Uterine smooth muscle cell (primary cell): Measurements from ENCODE around the gene DYNC2I2. TPM values are rescaled to one million over a fixed set of nuclear protein-coding genes. Genes with fewer than 3 reads are reported as not detected.

ENCODE experiments used
- total RNA-seq: library from RNA; depleted of rRNA; stranded (reverse); fragments of >200 nt; gene quantifications from 2 replicates; pipeline ENCODE4 v1.2.3, GENCODE V29; 2014

Gene DYNC2I2
- total RNA-seq, result 52.7 and 113 TPM in 2 replicates

DNA sequence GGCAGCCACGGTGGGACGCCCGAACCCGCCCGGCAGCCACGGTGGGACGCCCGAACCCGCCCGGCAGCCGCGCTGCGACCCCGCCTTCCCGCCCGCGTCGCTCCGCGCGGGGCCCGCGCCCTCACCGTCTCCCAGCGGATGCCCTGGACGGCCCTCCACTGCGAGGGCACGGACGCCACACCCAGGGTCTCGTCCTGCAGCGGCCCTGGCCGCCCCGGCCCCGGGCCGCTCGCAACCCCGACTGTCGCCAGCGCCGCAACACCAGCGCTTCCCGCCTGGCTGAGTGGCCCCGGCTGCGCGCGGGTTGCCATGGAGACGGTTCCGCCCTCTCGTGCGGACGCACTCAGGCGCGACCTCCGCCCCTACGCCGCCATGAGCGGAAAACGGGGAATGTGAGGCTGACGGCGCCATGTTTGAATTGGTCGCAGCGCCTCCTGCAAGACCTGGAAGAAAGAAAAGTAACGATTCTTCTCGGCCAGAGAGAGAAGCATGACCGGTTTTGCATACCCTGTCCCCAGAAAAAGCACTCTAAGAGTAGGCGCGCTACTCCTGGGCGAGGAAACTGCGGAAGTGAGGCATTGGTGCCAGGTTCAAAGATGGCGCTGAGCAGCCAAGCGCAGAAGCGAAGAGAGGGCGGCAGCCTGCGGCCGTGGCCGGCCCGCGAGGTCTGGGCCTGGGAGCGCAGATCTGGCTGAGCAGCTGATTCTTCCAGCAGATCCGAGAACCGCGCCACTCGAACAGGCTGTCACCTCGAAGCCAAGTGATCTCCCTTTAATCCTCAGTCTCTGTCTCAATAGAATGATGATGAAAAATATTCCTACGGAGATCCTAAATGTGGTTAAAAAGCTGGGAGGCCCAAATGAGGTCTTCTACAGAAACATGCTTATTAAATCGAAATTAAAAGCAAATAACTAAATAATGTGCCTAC is at the start of gene DYNC2I2:
TSS of gene DYNC2I2 (minus strand) at position 432 of the 928 bp plus-strand sequence. CDS start at position 311, 121 bp downstream.

GRCh38 chr9:128702445-128702948 is 45.9 kb upstream of the DYNC2I2 start, which contains the start of gene PKN3:
PKN3 (plus strand) TSS chr9:128702503; CDS start chr9:128702916, 413 bp downstream.

DNA sequence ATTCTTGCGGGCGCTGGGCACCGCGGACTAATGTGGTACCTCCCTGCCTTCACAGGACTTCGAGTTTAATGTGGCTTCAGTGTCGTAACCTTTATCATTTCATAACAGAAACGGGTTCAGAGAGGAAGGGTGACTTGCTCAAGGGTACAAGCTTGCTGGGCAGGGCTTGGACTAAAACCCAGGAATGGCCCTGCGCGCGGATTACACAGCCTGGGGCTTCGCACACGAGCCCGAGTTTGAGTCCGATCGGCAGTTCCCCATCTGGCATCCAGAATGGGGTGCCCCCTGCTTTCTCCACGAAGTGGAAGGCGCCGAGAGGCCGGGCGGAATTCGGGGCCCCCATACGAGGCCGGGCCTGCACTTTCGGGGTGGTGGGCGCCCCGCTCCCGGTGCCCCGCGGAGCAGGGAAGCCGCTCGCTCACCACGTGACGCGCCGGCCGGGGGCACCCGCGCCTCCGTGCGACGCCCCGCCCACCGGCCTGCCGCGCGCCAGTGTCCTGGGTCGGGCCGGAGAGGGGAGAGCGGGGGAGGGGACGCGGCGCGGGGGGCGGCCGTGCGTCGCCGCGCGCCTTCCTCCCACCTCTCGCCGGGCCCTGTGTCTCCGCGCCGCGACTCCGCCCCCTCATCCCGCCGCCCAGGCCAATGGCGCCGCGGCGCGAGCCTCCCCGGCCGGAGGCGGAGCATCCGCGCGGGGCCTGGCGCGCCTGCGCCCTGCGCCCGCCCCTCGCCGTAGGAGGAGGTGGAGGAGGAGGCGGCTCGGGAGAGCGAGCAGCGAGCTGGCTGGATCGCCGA is 32.0 kb upstream of the DYNC2I2 start, which contains the start of gene SET:
TSS of gene SET (plus strand) at position 722 of the 792 bp plus-strand sequence. CDS start 361 bp downstream, outside the sequence.

Other genes with a start within 250 kb of the DYNC2I2 start
- gene CERCAM, start 236.0 kb downstream of the DYNC2I2 start, total RNA-seq, result 57.0 and 125 TPM in 2 replicates
- gene ODF2, start 200.8 kb downstream of the DYNC2I2 start, total RNA-seq, result 36.2 and 63.7 TPM in 2 replicates
- 31.9 and 42.6 TPM in 2 replicates for gene GLE1, start 152.1 kb downstream of the DYNC2I2 start, total RNA-seq
- 323 and 344 TPM in 2 replicates for gene SPTAN1, start 104.3 kb downstream of the DYNC2I2 start, total RNA-seq
- gene SET, start 32.4 kb upstream of the DYNC2I2 start, total RNA-seq, result 571 and 611 TPM in 2 replicates
- gene PKN3, start 45.7 kb upstream of the DYNC2I2 start, total RNA-seq, result 1.5 and 4.0 TPM in 2 replicates
- gene ZDHHC12, start 67.3 kb upstream of the DYNC2I2 start, total RNA-seq, result 29.1 and 42.5 TPM in 2 replicates
- gene ZER1, start 115.1 kb upstream of the DYNC2I2 start, total RNA-seq, result 20.8 and 23.6 TPM in 2 replicates
- gene TBC1D13, start 130.4 kb upstream of the DYNC2I2 start, total RNA-seq, result 11.4 and 13.8 TPM in 2 replicates
- gene ENDOG, start 161.7 kb upstream of the DYNC2I2 start, total RNA-seq, result 20.9 and 48.4 TPM in 2 replicates
- gene SPOUT1, start 172.9 kb upstream of the DYNC2I2 start, total RNA-seq, result 19.5 and 20.2 TPM in 2 replicates
- gene KYAT1, start 225.1 kb upstream of the DYNC2I2 start, total RNA-seq, result 12.2 and 13.4 TPM in 2 replicates
- gene LRRC8A, start 225.3 kb upstream of the DYNC2I2 start, total RNA-seq, result 29.1 and 36.1 TPM in 2 replicates